B cell (primary cell): ENCODE measurements around the gene PPFIA1. TPM values are rescaled to one million over a fixed set of nuclear protein-coding genes. Genes with fewer than 3 reads are reported as not detected.

Experiments used
- ATAC-seq: fragments of 200-7000 bp; cut with Tn5 transposase; one replicate; pipeline ENCODE4 v1.10.0; 2021; ENCODE audit warnings: low read depth, mild to moderate bottlenecking, moderate number of reproducible peaks, moderate library complexity
- CTCF ChIA-PET: fragments of 350-600 bp; sonication (Branson Sonifier 250); formaldehyde crosslinking; loops from one replicate; lab custom pipeline; 2021; ENCODE audit warnings: antibody characterized with exemption, inconsistent platforms; lab: Charles Lee
- POLR2A ChIA-PET: fragments of 350-600 bp; sonication (Branson Sonifier 250); formaldehyde crosslinking; loops from one replicate; lab custom pipeline; 2021; ENCODE audit warnings: antibody characterized with exemption; lab: Charles Lee
- DNase-seq: peaks from one replicate; pipeline ENCODE4 v3.0.0; 2013
- H2AFZ ChIP-seq: 2 replicates; pipeline ENCODE4 v1.6.1; 2012; ENCODE audit warnings: mild to moderate bottlenecking, low read depth, low read length; ENCODE audit not compliant: insufficient read depth, poor library complexity, severe bottlenecking
- H3K27ac ChIP-seq, 2 donors: 1 replicate in 1 of 2; 2 replicates in 1 of 2; pipeline ENCODE4 v1.5.1; 2012 to 2013; ENCODE audit warnings: low read length in 2 of 2, mild to moderate bottlenecking in 2 of 2, moderate library complexity in 1 of 2
- H3K27me3 ChIP-seq, 4 experiments: fragments of 200-600 bp in 1 of 4; sonication (generic) in 1 of 4; replicated peaks in 1 of 4; 1 replicate in 2 of 4; 2 replicates in 2 of 4; pipeline versions ENCODE4 v1.6.1 to v1.7.0; 2013 to 2016; ENCODE audit warnings: low read length in 3 of 4, mild to moderate bottlenecking in 2 of 4, mixed read lengths in 1 of 4, moderate library complexity in 1 of 4; ENCODE audit not compliant: insufficient read depth in 4 of 4, control insufficient read depth in 3 of 4; ENCODE audit errors: control extremely low read depth in 1 of 4
- H3K36me3 ChIP-seq, 2 experiments: replicated peaks in 1 of 2; 1 replicate in 1 of 2; 2 replicates in 1 of 2; pipeline versions ENCODE4 v1.6.1 to v1.7.1; 2013; ENCODE audit warnings: low read length in 1 of 2; ENCODE audit not compliant: insufficient read depth in 2 of 2, control insufficient read depth in 1 of 2; ENCODE audit errors: control extremely low read depth in 1 of 2, extremely low read depth in 1 of 2
- H3K4me1 ChIP-seq, 2 donors: fragments of 200-600 bp in 1 of 2; sonication (generic) in 1 of 2; 1 replicate in 1 of 2; 2 replicates in 1 of 2; pipeline versions ENCODE4 v1.5.1 to v1.6.1; 2013 to 2017; ENCODE audit warnings: low read length in 2 of 2; ENCODE audit not compliant: control insufficient read depth in 2 of 2, insufficient read depth in 2 of 2
- H3K4me2 ChIP-seq: replicated peaks from 2 replicates; pipeline ENCODE3; 2012; ENCODE audit warnings: mild to moderate bottlenecking, low read depth, low read length; ENCODE audit not compliant: poor library complexity, severe bottlenecking
- H3K4me3 ChIP-seq, 5 experiments: fragments of 200-600 bp in 1 of 5; sonication (generic) in 1 of 5; 1 replicate in 3 of 5; 2 replicates in 2 of 5; pipeline versions ENCODE4 v1.5.1 to v1.7.0; 2011 to 2016; ENCODE audit warnings: low read length in 4 of 5, mild to moderate bottlenecking in 4 of 5, low read depth in 2 of 5, control low read depth in 1 of 5, moderate library complexity in 1 of 5; ENCODE audit not compliant: insufficient read depth in 1 of 5; ENCODE audit errors: control extremely low read depth in 1 of 5, extremely low read depth in 1 of 5
- H3K79me2 ChIP-seq: fragments of 200-600 bp; sonication (generic); one replicate; pipeline ENCODE4 v1.6.0; 2016; ENCODE audit warnings: low read length; ENCODE audit not compliant: control insufficient read depth, insufficient read depth
- H3K9ac ChIP-seq: fragments of 200-600 bp; sonication (generic); 2 replicates; pipeline ENCODE4 v1.6.1; 2017; ENCODE audit warnings: mild to moderate bottlenecking, low read length, moderate library complexity
- H3K9me3 ChIP-seq, 3 donors: one replicate each; pipeline versions ENCODE4 v1.6.1 to v1.7.1; 2013; ENCODE audit warnings: low read length in 2 of 3; ENCODE audit not compliant: control insufficient read depth in 2 of 3, insufficient read depth in 1 of 3; ENCODE audit errors: control extremely low read depth in 1 of 3
- H4K20me1 ChIP-seq: 2 replicates; pipeline ENCODE4 v1.6.0; 2012; ENCODE audit warnings: mild to moderate bottlenecking, low read length; ENCODE audit not compliant: insufficient read depth, control insufficient read depth, poor library complexity, severe bottlenecking
- H3K27ac Mint-ChIP-seq: one replicate; pipeline ENCODE4 v1.8.0; 2021; ENCODE audit warnings: mixed read lengths
- H3K27me3 Mint-ChIP-seq: one replicate; pipeline ENCODE4 v1.8.0; 2021; ENCODE audit warnings: mixed read lengths
- H3K4me1 Mint-ChIP-seq: one replicate; pipeline ENCODE4 v1.8.0; 2021; ENCODE audit warnings: mixed read lengths
- H3K4me3 Mint-ChIP-seq: one replicate; pipeline ENCODE4 v1.8.0; 2021; ENCODE audit warnings: mixed read lengths
- H3K9me3 Mint-ChIP-seq: one replicate; pipeline ENCODE4 v1.8.0; 2022; ENCODE audit warnings: mixed read lengths; ENCODE audit not compliant: insufficient read depth
- CTCF ChIP-seq: fragments of 200-600 bp; IDR thresholded peaks from one replicate; pipeline ENCODE4 v1.8.0; 2022; ENCODE audit warnings: antibody characterized with exemption, mild to moderate bottlenecking
- EZH2 ChIP-seq: IDR thresholded peaks from 2 replicates; pipeline ENCODE4 v1.6.1; 2012; ENCODE audit warnings: borderline replicate concordance, low read depth, mild to moderate bottlenecking, moderate library complexity, low read length; ENCODE audit not compliant: insufficient read depth, poor library complexity, severe bottlenecking
- WGBS: methylation state at CpG from one replicate; pipeline ENCODE4 v1.1.5; 2013; ENCODE audit warnings: missing lambda C conversion rate; ENCODE audit not compliant: insufficient coverage; 5-methylcytosine and 5-hydroxymethylcytosine counted together
- intact Hi-C: fragments of 100-400 bp; cut with micrococcal nuclease; formaldehyde crosslinking; loops from one replicate; pipeline ENCODE4 v1.10.0; 2022
- polyA plus RNA-seq: library from polyadenylated mRNA; depleted of rRNA; stranded (reverse); fragments of >200 nt; gene quantifications from 2 replicates; pipeline ENCODE4 v1.2.3, GENCODE V29; 2012
- total RNA-seq, 2 donors: library from RNA; stranded (reverse); fragments of 120-200 nt in 1 of 2; gene quantifications; 1 replicate in 1 of 2; 2 replicates in 1 of 2; pipeline versions ENCODE4 v1.2.3 to v1.2.4, GENCODE V29; 2013 to 2022

Gene PPFIA1
- total and polyA plus RNA-seq, 2 donors (not counting 1 experiment from before 2014, with no cell fraction given): 21.8 to 70.4 TPM

- no peak for DNase-seq
- ChIA-PET CTCF (no interaction called here), POLR2A (no interaction called here)
- Histone ChIP-seq H2AFZ (no peak overlapping the region), H3K4me3 (no peak overlapping the region), H3K4me2 (no peak overlapping the region), H3K27ac (no peak overlapping the region), H3K27me3 (no peaks in the 10 kb centered on the region), H4K20me1 (peaks cover 54% of the 10 kb centered on the region), H3K9me3 (peaks cover 0 to 4% (median 0%) of the 10 kb centered on the region in 3 donors), H3K9ac (no peak overlapping the region), H3K4me1 (no peaks in the 10 kb centered on the region), H3K36me3 (peaks cover 0 to 22% of the 10 kb centered on the region in 2 experiments), H3K79me2 (peaks cover 26% of the 10 kb centered on the region)
- peaks cover 2% of the 10 kb centered on the region for H3K9me3 Mint-ChIP-seq
- no peak overlapping the region for H3K27ac Mint-ChIP-seq
- 8% methylated on average over 2 of the region's 4 CpGs for WGBS
- intact Hi-C loops: no loop called here
- no peak for ATAC-seq
- no peaks in the 10 kb centered on the region for H3K27me3 Mint-ChIP-seq
- no peak for TF ChIP-seq EZH2
- no peak for TF ChIP-seq CTCF
- H3K4me1 Mint-ChIP-seq: peaks cover 22% of the 10 kb centered on the region
- H3K4me3 Mint-ChIP-seq: no peak overlapping the region
Measured at GRCh38 chr11:70315716-70316115, 45.2 kb downstream of the PPFIA1 start.

GRCh38 chr11:70317581-70318305, 47.3 kb downstream of the PPFIA1 start:
- ATAC-seq: no peak
- peaks cover 19% of the 10 kb centered on the region for H3K4me1 Mint-ChIP-seq
- Histone ChIP-seq H3K36me3 (peaks cover 0 to 30% of the 10 kb centered on the region in 2 experiments), H3K4me1 (no peaks in the 10 kb centered on the region), H3K27ac (no peak overlapping the region), H3K27me3 (no peaks in the 10 kb centered on the region), H2AFZ (no peak overlapping the region), H3K4me3 (no peak overlapping the region), H3K9me3 (peaks cover 0 to 4% (median 0%) of the 10 kb centered on the region in 3 donors), H3K79me2 (peaks cover 12% of the 10 kb centered on the region), H3K9ac (no peak overlapping the region), H3K4me2 (no peak overlapping the region), H4K20me1 (peaks cover 45% of the 10 kb centered on the region)
- no peaks in the 10 kb centered on the region for H3K27me3 Mint-ChIP-seq
- DNase-seq: no peak
- peaks cover 2% of the 10 kb centered on the region for H3K9me3 Mint-ChIP-seq
- ChIA-PET CTCF (no interaction called here), POLR2A (no interaction called here)
- TF ChIP-seq EZH2 (no peak), CTCF (no peak)
- H3K27ac Mint-ChIP-seq: no peak overlapping the region
- 98% methylated on average over 9 of the region's 14 CpGs for WGBS
- H3K4me3 Mint-ChIP-seq: no peak overlapping the region
- intact Hi-C loops: no loop called here
